GM18508 (cell line): Measurements from ENCODE around the gene RBM34.

Experiments
- ATAC-seq: cut with Tn5 transposase; IDR thresholded peaks from one replicate; pipeline ENCODE4 v1.9.1; 2021; ENCODE audit warnings: moderate number of reproducible peaks; ENCODE audit not compliant: insufficient read depth, unreplicated experiment

Gene RBM34

DNA sequence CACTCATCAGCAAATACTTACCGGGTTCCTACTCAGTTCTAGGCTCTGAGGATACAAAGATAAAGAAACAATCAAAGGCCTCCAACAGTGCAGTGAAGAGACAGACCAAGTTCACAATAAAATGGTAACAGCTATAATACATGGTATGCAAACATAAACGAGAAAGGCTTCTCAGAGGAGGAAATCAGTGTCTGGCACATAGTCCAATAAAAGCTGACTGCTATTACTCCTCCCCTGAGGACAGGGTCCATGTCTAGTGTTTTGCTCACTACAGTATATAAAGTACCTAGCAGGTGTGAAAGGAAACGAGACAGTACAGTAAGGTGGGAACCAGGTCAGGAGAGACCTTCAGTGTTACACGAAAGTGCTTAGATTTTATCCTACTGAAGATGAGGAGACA lies 4.3 kb downstream of the RBM34 start:
- ATAC-seq = no peak

DNA sequence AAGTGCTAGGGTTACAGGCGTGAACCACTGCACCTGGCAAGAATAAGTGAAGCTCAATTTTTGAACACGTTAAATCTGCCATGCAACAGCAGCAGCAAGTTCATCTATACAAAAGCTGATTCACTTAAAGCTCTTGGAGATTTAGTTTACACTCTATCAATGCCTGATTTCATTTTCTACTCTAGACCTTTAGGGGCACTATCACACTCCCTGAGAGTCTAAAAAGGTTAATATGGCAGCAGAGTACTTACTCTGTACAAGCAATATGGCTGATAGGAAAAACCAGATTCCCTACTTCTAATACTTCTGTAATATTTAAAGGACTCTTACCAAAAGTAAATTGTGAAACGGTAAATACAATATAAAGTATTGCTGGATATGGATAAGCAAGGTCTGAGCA lies 4.8 kb downstream of the RBM34 start:
- no peak for ATAC-seq

DNA sequence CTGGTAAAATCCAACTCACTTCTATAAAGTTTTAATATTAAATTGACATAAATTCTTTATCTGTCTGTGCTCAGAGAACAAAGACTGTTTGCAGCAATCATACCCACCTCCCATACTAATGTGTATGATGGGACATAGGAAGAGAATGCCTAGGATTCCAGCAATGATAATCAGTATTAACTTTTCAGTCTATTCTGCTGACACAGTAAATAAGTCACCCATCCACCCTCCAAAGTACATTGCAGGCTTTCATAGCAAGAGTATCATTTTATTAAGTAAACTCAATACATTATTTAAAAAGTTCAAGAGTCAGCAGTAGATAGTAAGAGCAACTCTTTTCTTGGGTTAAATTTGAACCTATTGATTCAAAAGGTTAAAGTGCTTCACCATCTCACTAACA lies 8.8 kb downstream of the RBM34 start:
- ATAC-seq = no peak

DNA sequence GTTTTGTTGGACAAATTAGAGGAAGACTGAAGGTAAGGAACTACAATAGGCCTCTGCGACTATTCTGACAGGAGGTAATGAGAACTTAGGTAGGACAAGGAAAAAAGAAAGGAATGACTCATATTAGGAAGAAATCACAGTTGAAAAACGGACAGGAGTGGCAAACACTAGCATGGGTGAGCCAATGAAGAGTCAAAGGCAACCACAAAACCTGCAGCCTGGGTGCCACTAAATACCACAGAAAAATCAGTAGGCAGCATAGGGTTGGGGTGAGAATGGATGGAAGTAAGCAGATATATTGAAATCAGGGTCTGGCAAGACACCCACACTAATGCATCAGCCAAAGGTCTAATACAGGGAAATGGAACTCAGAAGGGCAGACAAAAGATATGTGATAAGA lies 10.0 kb downstream of the RBM34 start:
- no peak for ATAC-seq

DNA sequence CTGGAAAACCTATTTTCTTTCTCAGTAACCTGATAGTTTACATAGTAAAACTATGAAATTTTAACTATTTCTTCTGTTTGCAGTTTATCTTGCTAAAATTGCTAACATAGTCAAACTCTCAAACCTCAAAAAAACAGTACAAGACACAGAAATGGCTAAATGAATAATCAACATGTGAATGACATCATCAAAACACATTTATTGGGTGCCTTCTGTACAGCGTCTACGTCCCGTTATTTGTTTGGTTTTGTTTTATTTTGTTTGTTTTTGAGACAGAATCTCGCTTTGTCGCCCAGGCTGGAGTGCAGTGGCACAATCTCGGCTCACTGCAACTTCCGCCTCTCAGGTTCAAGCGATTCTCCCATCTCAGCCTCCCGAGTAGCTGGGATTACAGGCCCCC lies 11.2 kb downstream of the RBM34 start:
- no peak for ATAC-seq

DNA sequence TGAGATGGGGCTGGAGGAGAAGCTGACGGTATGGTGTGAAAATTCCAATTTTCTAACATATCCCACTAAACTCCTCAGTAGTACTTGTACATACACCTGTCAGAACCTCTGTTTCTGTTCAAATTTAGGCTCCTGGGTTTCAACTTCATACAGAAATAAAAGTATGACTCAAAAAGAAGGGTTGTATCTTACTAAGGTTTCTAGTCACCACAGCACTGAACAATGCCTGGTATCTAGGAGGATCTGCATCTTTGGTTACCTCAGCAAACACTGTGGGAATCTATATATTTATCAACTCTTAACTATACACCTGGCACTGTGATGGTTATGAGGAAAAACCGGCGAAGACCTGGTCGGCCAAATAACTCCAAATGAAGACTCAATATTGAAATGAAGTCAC lies 13.8 kb downstream of the RBM34 start:
- no peak for ATAC-seq

DNA sequence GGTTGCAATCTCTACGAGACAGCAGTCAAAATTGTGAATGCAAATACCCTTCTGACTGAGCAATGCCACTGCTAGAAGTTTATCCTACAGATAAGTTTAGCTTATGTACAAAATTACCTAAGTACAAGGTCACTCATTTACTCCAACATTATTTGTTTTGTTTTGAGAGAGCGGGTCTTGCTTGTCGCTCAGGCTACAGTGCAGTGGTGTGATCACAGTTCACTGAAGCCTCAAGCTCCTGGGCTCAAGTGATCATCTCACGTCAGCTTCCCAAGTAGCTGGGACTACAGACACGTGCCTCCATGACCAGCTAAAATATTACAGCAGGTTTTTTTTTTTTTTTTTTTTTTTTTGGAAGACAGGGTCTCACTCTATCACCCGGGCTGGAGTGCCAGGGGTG lies 15.4 kb downstream of the RBM34 start:
- ATAC-seq = no peak

DNA sequence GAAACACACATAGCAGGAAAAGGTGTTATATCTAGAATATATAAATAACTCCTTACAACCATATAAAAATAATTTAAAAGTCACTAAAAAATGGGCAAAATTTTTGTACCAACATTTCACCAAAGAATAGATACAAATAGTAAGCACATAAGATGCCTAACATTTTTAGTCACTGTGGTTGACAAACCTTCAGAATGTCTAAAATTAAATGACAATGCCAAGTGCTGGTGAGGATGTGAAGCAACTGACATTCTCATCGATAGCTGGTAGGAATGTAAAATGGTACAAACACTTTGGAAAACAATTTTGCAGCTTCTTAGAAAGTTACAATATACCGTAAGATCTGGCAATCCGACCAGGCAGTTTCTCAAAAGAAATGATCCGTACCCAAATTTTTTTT lies 18.1 kb downstream of the RBM34 start:
- ATAC-seq = no peak

DNA sequence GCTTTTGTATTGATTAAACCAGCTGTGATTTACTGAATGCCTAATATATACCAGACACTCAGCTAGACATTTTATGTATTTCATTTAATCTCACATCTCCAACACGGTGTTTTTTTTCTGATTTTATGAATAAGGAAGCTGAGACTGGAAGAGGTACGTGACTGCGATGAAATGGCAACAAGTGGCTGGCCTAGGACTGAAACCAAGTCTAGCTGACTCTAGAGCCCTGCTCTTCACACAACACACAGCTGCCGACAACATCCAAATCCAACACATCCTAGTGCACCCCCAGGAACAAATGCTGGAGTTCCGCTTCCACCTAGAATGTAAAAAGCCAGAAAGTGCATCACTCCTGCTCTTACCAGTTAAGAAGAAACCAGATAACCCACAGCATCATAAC lies 21.7 kb downstream of the RBM34 start:
- no peak for ATAC-seq

DNA sequence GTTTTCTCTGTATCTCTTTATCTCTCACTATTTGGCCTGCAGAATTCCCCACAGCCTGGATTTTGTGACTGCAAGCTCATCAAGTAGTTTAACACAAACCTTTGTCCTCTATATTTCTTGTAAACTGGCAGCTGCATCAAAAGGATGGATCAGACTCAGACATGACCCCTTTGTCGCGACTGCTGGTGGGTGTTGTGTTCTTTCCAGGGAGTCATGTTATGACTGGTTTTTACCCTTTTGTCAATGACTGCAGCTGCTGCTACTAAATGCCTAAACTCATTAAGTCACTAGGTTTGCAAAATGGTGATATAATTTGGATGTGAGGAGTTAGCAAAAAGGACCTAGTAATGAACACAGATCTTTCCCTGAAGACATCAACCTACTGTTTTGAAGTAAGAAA lies 22.2 kb downstream of the RBM34 start:
- no peak for ATAC-seq

DNA sequence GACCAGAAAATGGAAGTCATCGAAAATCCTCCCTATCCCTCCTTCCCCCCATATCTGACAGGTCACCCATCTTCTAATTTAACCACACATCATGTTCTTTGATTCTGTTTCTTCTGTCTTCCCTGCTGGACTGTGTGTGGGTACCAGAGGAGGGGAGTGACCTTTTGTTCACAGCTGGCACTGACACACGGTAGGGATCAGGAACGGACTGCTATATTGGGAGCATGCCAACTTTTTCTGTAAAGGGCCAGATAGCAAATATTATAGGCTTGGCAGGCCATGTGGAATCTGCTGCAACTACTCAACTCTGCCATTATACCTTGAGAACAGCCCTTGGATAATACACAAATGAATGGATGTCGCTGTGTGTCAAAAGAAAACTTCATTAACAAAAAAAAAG lies 24.9 kb downstream of the RBM34 start:
- no peak for ATAC-seq

DNA sequence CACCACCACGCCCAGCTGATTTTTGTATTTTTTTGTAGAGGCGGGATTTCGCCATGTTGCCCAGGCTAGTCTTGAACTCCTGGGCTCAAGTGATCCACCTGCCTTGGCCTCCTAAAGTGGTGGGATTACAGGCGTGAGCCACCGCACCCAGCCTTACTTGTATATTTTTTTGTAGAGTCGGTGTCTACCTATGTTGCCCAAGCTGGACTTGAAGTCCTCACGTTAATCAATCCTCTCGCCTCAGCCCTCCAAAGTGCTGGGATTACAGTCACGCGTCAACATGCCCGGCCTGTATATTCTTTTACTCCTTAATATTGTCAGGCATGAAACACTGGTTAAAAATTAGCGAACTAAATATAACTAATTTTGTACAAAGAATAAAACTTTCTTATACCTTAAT lies 26.9 kb downstream of the RBM34 start:
- ATAC-seq = no peak

DNA sequence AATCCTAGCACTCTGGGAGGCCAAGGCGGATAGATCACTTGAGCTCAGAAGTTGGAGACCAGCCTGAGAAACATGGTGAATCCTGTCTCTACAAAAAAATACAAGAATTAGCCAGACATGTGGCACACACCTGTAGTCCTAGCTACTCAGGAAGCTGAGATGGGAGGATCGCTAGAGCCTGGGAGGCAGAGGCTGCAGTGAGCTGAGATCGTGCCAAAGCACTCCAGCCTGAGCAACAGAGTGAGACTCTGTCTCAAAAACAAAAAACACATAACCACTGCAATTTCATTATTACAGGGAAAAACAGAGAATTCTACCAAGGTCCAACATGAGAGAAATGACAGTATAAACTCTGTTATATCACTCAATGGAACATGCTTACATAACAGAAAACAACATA lies 28.0 kb downstream of the RBM34 start:
- ATAC-seq = no peak

DNA sequence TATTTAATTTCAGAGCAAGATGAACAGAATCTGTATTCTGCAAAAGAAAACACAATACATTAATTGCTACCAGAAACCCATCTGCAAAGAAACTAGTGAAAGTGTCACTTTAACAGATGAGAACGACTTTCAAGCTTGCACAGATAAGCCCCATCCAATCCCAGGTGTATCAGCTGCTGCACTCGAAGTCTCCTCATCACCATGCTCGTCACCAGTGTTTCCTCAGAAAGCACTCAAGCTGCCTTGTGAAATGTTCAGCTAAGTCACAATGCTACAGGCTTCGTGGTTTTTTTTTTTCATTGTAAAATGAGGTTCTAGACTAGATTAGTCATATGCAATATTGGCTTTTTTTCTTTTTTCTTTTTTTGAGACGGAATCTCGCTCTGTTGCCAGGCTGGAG lies 29.1 kb downstream of the RBM34 start:
- ATAC-seq = no peak

DNA sequence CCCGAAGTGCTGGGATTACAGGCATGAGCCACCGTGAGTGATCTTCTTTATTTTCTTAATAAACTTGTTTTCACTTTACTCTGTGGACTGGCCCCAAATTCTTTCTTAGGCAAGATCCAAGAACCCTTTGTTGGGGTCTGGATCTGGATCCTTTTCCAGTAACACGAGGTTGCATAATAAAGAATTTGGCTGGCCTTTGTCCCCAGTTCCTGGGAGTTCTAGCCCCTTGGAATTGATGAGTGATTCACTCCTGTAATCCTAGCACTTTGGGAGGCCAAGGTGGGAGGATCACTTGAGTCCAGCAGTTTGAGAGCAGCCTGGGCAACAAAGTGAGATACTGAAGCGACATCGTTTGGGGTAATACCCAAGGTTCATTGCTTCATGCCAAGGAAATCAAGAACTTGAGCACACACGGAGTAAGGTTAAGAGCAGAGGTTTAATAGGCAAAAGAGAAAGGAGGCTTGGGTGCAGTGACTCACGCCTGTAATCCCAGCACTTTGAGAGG lies 30.2 kb downstream of the RBM34 start:
- ATAC-seq = no peak

DNA sequence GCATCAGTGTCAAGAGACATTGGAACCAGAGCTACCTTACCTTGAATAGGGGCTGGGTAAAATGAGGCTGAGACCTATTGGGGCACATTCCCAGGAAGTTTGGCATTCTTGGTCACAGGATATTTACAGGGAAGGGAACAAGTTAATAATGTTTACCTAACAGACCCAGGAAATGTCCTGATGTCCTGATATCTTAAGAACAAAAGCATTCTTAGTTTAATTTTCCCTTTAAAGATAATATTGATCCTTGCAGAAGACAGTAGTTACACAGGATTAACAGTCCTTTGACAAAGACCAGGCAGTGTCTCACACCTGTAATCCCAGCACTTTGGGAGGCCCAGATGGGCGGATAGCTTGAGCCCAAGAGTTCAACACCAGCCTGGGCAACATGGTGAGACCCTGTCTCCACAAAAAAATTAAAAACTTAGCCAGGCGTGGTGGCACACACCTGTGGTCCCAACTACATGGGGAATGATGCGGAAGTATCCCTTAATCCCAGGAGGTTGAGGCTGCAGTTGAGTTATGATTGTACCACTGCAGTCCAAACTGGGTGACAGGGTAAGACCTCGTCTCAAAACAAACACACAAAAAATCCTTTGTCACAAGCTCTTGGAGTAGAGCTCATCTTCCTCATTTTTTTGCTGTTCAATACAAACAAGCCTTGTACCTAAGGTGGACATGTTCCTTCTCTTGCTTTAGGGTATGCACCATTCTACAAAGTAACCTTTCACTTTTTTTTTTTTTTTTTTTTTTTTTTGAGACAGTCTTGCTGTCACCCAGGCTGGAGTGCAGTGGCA lies 31.1 kb downstream of the RBM34 start:
- no peak for ATAC-seq

DNA sequence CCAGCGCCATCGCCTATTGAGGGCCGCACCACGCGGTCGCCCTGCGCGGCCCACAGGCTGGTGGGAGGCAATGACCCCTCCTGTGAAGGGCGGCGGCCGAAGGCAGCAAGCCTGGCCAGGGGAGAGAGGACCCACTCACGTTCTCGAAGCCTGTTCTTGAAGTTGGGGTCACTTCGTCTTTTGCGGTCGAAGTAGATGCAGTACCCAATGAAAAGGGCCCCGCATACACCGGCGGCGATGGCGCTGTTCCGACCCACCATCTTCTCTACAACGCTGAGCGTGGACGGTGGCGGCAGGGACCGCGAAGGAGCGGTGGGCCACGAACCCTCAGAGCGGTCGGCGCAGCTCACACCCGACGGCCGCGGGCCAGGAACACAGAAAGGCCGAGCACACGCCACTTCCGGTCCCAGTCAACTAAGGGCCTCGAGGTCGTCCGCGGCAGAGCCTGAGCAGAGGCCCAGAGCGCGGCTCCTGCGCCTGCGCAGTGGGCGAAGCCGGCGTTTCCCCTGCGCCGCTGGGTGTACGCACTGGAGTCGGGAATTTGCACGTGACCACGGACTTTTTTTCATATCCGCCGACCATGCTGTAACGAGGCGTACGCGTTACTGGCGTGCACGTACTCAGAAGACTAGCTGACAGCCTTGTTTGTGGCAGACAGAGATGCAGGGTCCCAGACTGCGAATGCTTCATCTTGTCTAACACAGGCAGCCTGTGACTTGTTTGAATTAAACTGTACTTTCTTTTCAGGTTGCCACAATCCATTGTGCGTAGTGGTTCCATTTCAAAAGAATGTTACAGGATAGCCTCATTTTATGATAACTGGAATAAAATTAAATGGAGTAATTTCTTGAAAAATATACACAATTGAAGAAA lies 32.4 kb downstream of the RBM34 start, which contains the start of gene TOMM20:
Gene TOMM20 (minus strand): TSS at position 382 of the 873 bp plus-strand sequence. CDS start 122 bp downstream, at position 260.
- ATAC-seq = peak; percentile 80

DNA sequence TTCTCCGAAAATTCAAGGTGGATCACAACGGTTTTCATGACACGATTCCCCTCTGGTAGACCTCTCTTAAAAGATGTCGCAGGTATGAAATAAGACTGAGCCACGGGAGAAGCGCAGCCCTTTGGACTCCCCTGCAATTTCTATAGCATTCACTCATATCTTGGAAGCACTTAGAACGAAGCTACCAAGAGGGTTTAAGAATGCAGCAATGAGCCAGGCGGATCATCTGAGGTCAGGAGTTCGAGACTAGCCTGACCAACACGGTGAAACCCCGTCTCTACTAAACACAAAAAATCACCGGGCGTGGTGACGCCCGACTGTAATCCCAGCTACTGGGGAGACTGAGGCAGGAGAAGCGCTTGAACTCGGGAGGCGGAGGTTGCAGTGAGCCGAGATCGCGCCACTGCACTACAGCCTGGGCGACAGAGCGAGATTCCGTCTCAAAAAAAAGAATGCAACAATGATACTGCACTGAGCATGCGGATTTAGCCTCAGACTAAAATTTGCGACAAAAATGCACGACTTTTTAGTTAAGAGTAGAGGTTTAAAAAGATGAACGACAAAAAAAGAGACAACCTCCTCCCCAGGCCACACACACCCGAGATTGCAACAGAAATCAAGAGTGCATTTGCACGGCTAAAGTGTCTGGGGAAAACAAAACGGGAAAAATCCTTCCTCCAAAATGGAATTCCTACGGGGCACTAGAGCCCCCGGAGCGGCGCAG lies 33.2 kb downstream of the RBM34 start:
- ATAC-seq = no peak

DNA sequence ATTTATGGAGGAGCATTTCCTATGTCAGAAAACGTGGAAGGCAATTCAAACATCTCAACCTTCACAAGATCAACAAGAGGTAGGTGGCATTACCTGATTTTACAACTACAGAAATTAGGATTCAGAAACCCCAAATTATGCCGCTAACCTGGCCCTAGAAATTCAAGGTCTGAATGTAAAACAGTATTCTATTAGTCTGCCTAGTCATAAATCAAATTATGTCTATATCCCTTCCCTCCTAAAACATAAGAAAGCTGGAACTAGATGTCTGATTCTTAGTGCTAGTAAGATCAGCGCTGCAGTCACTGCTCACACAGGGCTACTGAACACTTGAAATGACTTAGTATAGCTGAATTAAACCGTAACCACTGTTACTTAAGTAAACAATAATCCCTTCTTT lies 33.8 kb downstream of the RBM34 start:
- no peak for ATAC-seq

DNA sequence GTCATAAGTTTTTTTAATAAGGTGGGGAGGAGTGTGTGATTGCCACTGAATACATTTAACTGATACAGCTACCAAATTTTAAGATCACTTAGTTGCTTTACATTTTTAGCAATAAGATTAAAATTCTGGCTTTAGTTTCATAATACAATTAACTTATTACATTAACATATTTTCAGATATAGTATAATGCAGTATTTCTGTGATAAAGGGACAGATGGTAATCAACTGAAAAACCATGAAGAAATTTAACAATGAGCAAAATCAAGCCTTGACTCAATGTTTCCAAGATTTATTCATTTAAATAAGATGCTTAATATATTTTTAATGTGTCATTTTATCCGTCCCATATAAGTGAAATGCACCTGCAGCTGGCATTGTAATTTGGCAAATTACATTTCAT lies 36.4 kb downstream of the RBM34 start:
- no peak for ATAC-seq

DNA sequence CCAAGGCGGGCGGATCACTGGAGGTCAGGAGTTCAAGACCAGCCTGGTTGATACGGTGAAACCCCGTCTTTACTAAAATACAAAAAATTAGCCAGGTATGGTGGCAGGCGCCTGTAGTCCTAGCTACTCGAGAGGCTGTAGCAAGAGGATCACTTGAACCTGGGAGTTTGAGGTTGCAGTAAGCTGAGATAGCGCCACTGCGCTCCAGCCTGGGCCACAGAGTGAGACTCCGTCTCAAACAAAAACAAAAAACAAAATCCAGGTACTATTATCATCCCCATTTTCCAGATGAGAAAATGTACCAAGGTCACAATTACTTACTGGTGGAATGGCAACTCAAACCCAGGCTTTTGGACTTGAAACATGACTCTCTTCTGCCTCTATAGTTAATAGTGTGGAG lies 36.9 kb downstream of the RBM34 start:
- no peak for ATAC-seq
